RPMI8226 (cell line): ENCODE results near the gene MANF.

Source experiments
- DNase-seq: peaks from one replicate; pipeline ENCODE4 v3.0.0-alpha.2; 2015

Gene MANF

GRCh38 chr3:51390246-51391074 is 5.4 kb downstream of the MANF start:
- no peak for DNase-seq

GRCh38 chr3:51391075-51391565 is 6.0 kb downstream of the MANF start, which contains the start of gene RBM15B:
RBM15B (plus strand) TSS chr3:51391285; CDS start chr3:51391400, 115 bp downstream.
- DNase-seq, result peak; percentile 98

GRCh38 chr3:51391566-51392354 is 6.7 kb downstream of the MANF start:
- peak; percentile 44 for DNase-seq

GRCh38 chr3:51392355-51393133 is 7.5 kb downstream of the MANF start:
- DNase-seq, result no peak

- no peak for DNase-seq
Observed at GRCh38 chr3:51393134-51393495, 8.0 kb downstream of the MANF start.

- DNase-seq, result no peak
Observed at GRCh38 chr3:51393564-51393963, 8.5 kb downstream of the MANF start.

GRCh38 chr3:51394541-51394940 is 9.4 kb downstream of the MANF start:
- no peak for DNase-seq

GRCh38 chr3:51395493-51396213 is 10.6 kb downstream of the MANF start:
- DNase-seq, result no peak

- DNase-seq, result no peak
Observed at GRCh38 chr3:51396401-51396800, 11.3 kb downstream of the MANF start.

- DNase-seq, result no peak
Observed at GRCh38 chr3:51397392-51397791, 12.3 kb downstream of the MANF start.

- no peak for DNase-seq
Observed at GRCh38 chr3:51398595-51399310, 13.7 kb downstream of the MANF start.

- DNase-seq, result no peak
Observed at GRCh38 chr3:51400166-51400565, 15.1 kb downstream of the MANF start.

GRCh38 chr3:51401735-51402134 is 16.6 kb downstream of the MANF start:
- no peak for DNase-seq

GRCh38 chr3:51403675-51404074 is 18.6 kb downstream of the MANF start:
- no peak for DNase-seq

GRCh38 chr3:51408021-51408420 is 22.9 kb downstream of the MANF start:
- DNase-seq, result no peak

GRCh38 chr3:51408813-51409212 is 23.7 kb downstream of the MANF start:
- DNase-seq, result no peak

GRCh38 chr3:51422211-51422610 is 37.1 kb downstream of the MANF start:
- DNase-seq, result no peak

GRCh38 chr3:51426921-51427320 is 41.8 kb downstream of the MANF start:
- no peak for DNase-seq

GRCh38 chr3:51429138-51429537 is 44.0 kb downstream of the MANF start:
- DNase-seq, result no peak

GRCh38 chr3:51434110-51434509 is 49.0 kb downstream of the MANF start:
- DNase-seq, result no peak

GRCh38 chr3:51434746-51435327 is 49.7 kb downstream of the MANF start:
- DNase-seq, result peak; percentile 52
